ENCODE measurements around the gene TOPAZ1. TPM values are rescaled to one million over a fixed set of nuclear protein-coding genes. Genes with fewer than 3 reads are reported as not detected.

TOPAZ1 gene
- total and polyA plus RNA-seq, 3 donors from 2014 or later: 2.5 to 11.7 (median 7.4) TPM

DNA sequence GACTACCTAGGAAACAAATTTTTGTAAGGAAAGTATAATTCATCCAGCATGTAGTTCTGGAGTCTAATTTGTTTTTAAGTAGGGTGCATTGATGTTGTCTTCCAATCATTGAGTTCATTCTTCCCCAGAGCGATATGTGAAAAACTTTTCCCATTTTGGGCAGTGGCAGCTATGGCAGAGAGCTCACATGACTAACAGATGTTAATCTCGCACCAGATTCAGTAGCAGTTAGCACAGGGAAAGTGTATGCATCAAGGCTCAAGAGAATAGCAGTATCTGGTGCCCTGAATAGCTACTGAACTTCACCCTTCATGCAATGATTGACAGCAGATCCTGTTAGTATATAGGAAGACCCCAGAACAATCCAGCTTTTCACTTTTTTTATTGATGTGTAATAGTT lies 50.6 kb downstream of the TOPAZ1 start:
- WGBS, 2 donors: 91 to 92% methylated on average over 2 of the region's 2 CpGs
- DNase-seq: no peak
- Histone ChIP-seq H3K36me3 (ENCODE audit: low read depth, missing control alignments) (no peaks in the 10 kb centered on the region), H3K4me1 (no peaks in the 10 kb centered on the region), H3K27ac (no peak overlapping the region), H3K4me3 (no peak overlapping the region), H3K9me3 (no peaks in the 10 kb centered on the region), H3K27me3 (no peaks in the 10 kb centered on the region)
- intact Hi-C loops (cut with DNase I; ENCODE audit: low total_unique reads): no loop called here
- TF ChIP-seq, protein P1, sequence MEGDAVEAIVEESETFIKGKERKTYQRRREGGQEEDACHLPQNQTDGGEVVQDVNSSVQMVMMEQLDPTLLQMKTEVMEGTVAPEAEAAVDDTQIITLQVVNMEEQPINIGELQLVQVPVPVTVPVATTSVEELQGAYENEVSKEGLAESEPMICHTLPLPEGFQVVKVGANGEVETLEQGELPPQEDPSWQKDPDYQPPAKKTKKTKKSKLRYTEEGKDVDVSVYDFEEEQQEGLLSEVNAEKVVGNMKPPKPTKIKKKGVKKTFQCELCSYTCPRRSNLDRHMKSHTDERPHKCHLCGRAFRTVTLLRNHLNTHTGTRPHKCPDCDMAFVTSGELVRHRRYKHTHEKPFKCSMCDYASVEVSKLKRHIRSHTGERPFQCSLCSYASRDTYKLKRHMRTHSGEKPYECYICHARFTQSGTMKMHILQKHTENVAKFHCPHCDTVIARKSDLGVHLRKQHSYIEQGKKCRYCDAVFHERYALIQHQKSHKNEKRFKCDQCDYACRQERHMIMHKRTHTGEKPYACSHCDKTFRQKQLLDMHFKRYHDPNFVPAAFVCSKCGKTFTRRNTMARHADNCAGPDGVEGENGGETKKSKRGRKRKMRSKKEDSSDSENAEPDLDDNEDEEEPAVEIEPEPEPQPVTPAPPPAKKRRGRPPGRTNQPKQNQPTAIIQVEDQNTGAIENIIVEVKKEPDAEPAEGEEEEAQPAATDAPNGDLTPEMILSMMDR (IDR thresholded peaks at IDR 0.05): no peak
- no peak for TF ChIP-seq POLR2A (IDR thresholded peaks at IDR 0.05)

DNA sequence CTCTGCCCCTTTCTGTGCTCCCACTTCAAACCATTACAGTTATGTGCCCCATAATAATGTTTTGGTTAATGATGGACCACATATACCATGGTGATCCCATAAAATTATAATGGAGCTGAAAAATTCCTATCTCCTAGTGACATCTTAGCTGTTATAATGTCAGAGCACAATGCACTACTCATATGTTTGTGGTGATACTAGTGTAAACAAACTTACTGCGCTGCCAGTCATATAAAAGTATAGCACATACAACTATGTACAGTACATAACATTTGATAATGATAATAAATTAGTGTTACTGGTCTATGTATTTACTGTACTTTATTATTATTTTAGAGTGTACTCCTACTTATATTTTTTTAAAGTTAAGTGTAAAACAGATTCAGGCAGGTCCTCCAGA lies 51.3 kb downstream of the TOPAZ1 start:
- intact Hi-C loops (cut with DNase I; ENCODE audit: low total_unique reads): no loop called here
- DNase-seq: no peak
- TF ChIP-seq POLR2A (IDR thresholded peaks at IDR 0.05): no peak
- TF ChIP-seq, protein P1 (IDR thresholded peaks at IDR 0.05): no peak
- H3K4me3 ChIP-seq: no peak overlapping the region
- no peaks in the 10 kb centered on the region for H3K27me3 ChIP-seq
- no peaks in the 10 kb centered on the region for H3K9me3 ChIP-seq
- no peak overlapping the region for H3K27ac ChIP-seq
- H3K36me3 ChIP-seq (ENCODE audit: low read depth, missing control alignments): no peaks in the 10 kb centered on the region
- 94 to 97% methylated on average over 1 of the region's 1 CpG for WGBS, 2 donors
- no peaks in the 10 kb centered on the region for H3K4me1 ChIP-seq

DNA sequence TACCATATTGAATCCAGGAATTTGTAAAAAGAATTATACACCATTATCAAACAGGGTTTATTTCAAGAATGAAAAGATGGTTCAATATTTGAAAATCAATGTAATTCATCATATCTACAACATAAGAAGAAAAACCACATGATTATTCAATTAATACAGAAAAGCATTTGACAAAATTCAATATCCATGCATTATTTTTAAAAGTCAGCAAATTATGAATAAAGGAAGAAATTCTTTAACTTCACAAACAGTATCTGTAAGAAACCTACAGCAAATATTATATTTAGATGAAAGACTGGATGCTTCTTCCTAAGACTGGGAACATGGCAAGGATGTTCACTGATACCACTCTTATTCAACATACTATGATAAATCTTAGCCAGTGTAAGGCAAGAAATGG lies 55.6 kb downstream of the TOPAZ1 start:
- TF ChIP-seq, protein P1 (IDR thresholded peaks at IDR 0.05): no peak
- TF ChIP-seq POLR2A (IDR thresholded peaks at IDR 0.05): no peak
- Histone ChIP-seq H3K4me1 (no peaks in the 10 kb centered on the region), H3K27ac (no peak overlapping the region), H3K27me3 (no peaks in the 10 kb centered on the region), H3K9me3 (no peaks in the 10 kb centered on the region), H3K4me3 (no peak overlapping the region), H3K36me3 (ENCODE audit: low read depth, missing control alignments) (no peaks in the 10 kb centered on the region)
- no peak for DNase-seq
- intact Hi-C loops (cut with DNase I; ENCODE audit: low total_unique reads): no loop called here

DNA sequence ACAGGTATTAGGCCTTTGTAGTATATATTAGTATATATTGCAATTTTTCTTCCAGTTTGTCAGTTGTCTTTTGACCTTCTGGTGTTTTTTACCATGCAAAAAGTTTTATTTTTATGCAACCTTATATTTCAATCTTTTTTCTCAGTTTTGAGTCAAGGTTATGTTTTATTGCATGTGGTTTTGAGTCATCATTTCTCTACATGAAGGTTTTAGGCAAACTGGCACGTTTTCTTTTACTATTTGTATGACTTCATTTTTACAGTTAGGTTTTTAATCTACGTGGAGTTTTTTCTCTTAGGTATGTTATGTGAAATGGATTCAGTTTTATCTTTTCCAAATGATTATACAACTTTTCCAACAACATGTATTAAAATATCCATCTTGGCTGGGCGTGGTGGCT lies 60.1 kb downstream of the TOPAZ1 start:
- DNase-seq: no peak
- Histone ChIP-seq H3K4me3 (no peak overlapping the region), H3K36me3 (ENCODE audit: low read depth, missing control alignments) (no peaks in the 10 kb centered on the region), H3K27me3 (no peaks in the 10 kb centered on the region), H3K4me1 (no peaks in the 10 kb centered on the region), H3K9me3 (no peaks in the 10 kb centered on the region), H3K27ac (no peak overlapping the region)
- 86 to 91% methylated on average over 3 of the region's 3 CpGs for WGBS, 2 donors
- no peak for TF ChIP-seq POLR2A (IDR thresholded peaks at IDR 0.05)
- intact Hi-C loops (cut with DNase I; ENCODE audit: low total_unique reads): no loop called here

DNA sequence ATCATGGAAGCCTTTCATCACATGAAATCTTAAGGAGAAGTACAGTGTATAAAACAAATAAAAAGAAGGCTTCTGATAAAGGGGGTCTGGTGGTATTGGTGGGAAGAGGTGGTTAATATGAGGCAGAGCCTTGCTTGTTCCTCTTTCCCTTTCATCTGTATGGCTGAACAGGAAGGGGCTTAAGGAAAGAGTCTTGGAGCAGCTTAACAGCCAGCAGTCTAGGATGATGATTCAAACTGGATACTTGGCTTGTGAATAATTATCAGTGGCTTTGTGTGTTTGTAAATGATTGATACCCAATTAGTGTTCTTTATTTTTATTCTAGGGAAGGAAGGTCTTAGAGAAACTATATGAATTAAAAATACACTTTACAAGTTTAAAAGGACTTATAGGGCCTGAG lies 67.8 kb downstream of the TOPAZ1 start:
- Histone ChIP-seq H3K4me3 (no peak overlapping the region), H3K27ac (no peak overlapping the region), H3K9me3 (no peaks in the 10 kb centered on the region), H3K36me3 (ENCODE audit: low read depth, missing control alignments) (no peaks in the 10 kb centered on the region), H3K27me3 (no peaks in the 10 kb centered on the region), H3K4me1 (no peaks in the 10 kb centered on the region)
- DNase-seq: no peak
- TF ChIP-seq, protein P1 (IDR thresholded peaks at IDR 0.05): no peak
- no peak for TF ChIP-seq POLR2A (IDR thresholded peaks at IDR 0.05)
- intact Hi-C loops (cut with DNase I; ENCODE audit: low total_unique reads): no loop called here
